Uterus (tissue), 4 donors: ENCODE data around the gene ADGRG4. TPM values are rescaled to one million over a fixed set of nuclear protein-coding genes. Genes with fewer than 3 reads are reported as not detected.
"Not testable (repeated sequence)": the region's sequence is repeated elsewhere in the genome, so short reads cannot be mapped to it uniquely, and the experiment has no call there.

Source experiments
- DNase-seq, 2 donors: peaks; one replicate each; pipeline ENCODE4 v3.0.0-alpha.2; 2019 to 2020
- H3K27ac ChIP-seq, 2 donors: fragments of 200-600 bp; sonication (generic); 1 replicate in 1 of 2; 2 replicates in 1 of 2; pipeline ENCODE4 v1.5.1; 2016 to 2018
- H3K27me3 ChIP-seq, 2 donors: fragments of 200-600 bp; sonication (generic); one replicate each; pipeline ENCODE4 v1.5.1; 2018 to 2019; ENCODE audit warnings: control low read depth in 1 of 2
- H3K36me3 ChIP-seq, 2 donors: fragments of 200-600 bp; sonication (generic); one replicate each; pipeline ENCODE4 v1.5.1; 2019; ENCODE audit warnings: control low read depth in 1 of 2
- H3K4me1 ChIP-seq, 2 donors: fragments of 200-600 bp; sonication (generic); one replicate each; pipeline ENCODE4 v1.5.1; 2018 to 2019; ENCODE audit warnings: control low read depth in 1 of 2
- H3K4me3 ChIP-seq, 2 donors: fragments of 200-600 bp; sonication (generic); 1 replicate in 1 of 2; 2 replicates in 1 of 2; pipeline ENCODE4 v1.5.1; 2018 to 2019; ENCODE audit warnings: mild to moderate bottlenecking in 1 of 2
- H3K9me3 ChIP-seq, 2 donors: fragments of 200-600 bp; sonication (generic); one replicate each; pipeline ENCODE4 v1.5.1; 2019; ENCODE audit warnings: control low read depth in 1 of 2
- CTCF ChIP-seq, 4 experiments: fragments of 200-600 bp in 2 of 4; fragments of 450-650 bp in 2 of 4; sonication (generic) in 2 of 4; IDR thresholded peaks; one replicate each; pipeline ENCODE4 v1.5.1; 2016 to 2019; ENCODE audit warnings: antibody characterized with exemption in 4 of 4, mild to moderate bottlenecking in 2 of 4, moderate library complexity in 1 of 4
- POLR2A ChIP-seq, 2 donors: fragments of 450-650 bp; IDR thresholded peaks; one replicate each; pipeline ENCODE4 v1.6.1; 2016; ENCODE audit warnings: antibody characterized with exemption in 2 of 2, mild to moderate bottlenecking in 1 of 2, moderate library complexity in 1 of 2
- intact Hi-C: fragments of 100-400 bp; cut with DNase I; formaldehyde crosslinking; loops from one replicate; pipeline ENCODE4 v1.15.1; 2023; ENCODE audit warnings: low total_unique reads
- total RNA-seq, 4 donors: library from RNA; depleted of rRNA in 3 of 4; stranded (reverse); fragments of >200 nt in 3 of 4; gene quantifications; one replicate each; pipeline versions ENCODE4 v1.1.0 to v1.2.4, GENCODE V29; 2014 to 2023
- donor health status: DM: yes; HTN: yes; CAD: no.

The ADGRG4 gene
- total RNA-seq, 4 donors from 2014 or later = 2.0 to 4.4 TPM; not detected in 2

DNA sequence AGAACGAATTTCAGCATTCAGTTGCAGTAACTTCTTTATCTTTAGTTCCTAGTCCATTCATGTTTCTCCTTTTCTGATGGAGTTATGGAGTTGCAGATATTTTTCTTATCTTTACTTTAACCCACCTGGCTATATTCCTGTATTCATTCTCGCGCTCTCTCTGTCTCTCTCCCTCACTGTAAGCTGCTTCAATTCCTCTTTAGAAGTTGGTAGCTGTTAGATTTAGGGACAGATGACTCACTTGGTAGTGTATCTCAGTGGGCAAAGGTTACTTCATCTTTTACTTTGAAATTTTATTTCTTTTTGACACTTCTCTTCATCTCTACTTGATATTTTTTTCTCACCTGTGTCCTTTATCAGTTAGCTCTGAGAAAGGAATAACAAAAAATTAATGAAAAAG is 137.4 kb downstream of the ADGRG4 start:
- Histone ChIP-seq H3K9me3 (no peaks in the 10 kb centered on the region), H3K36me3 (no peaks in the 10 kb centered on the region), H3K27ac (no peak overlapping the region), H3K4me1 (no peaks in the 10 kb centered on the region), H3K27me3 (no peaks in the 10 kb centered on the region), H3K4me3 (no peak overlapping the region)
- TF ChIP-seq POLR2A (IDR thresholded peaks at IDR 0.05) (no peak), CTCF (IDR thresholded peaks at IDR 0.05) (no peak)
- no peak for DNase-seq
- intact Hi-C loops = no loop called here

DNA sequence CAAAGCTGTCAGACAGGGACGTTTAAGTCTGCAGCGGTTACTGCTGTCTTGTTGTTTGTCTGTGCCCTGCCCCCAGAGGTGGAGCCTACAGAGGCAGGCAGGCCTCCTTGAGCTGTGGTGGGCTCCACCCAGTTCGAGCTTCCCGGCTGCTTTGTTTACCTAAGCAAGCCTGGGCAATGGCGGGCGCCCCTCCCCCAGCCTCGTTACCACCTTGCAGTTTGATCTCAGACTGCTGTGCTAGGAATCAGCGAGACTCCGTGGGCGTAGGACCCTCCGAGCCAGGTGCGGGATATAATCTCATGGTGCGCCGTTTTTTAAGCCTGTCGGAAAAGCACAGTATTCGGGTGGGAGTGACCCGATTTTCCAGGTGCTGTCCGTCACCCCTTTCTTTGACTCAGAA is 144.9 kb downstream of the ADGRG4 start:
- DNase-seq, H3K9me3 ChIP-seq, intact Hi-C loops, H3K4me1 ChIP-seq, H3K4me3 ChIP-seq, H3K27ac ChIP-seq, H3K27me3 ChIP-seq, H3K36me3 ChIP-seq: not testable (repeated sequence)

GRCh38 chrX:136446208-136446607 is 145.4 kb downstream of the ADGRG4 start:
- no peak overlapping the region for H3K27ac ChIP-seq
- TF ChIP-seq CTCF (IDR thresholded peaks at IDR 0.05) (no peak), POLR2A (IDR thresholded peaks at IDR 0.05) (no peak)
- intact Hi-C loops = no loop called here

GRCh38 chrX:136447308-136447707 is 146.5 kb downstream of the ADGRG4 start:
- no peaks in the 10 kb centered on the region for H3K36me3 ChIP-seq
- H3K4me1 ChIP-seq = no peaks in the 10 kb centered on the region
- intact Hi-C loops = no loop called here
- H3K27ac ChIP-seq = no peak overlapping the region
- TF ChIP-seq POLR2A (IDR thresholded peaks at IDR 0.05) = no peak
- TF ChIP-seq CTCF (IDR thresholded peaks at IDR 0.05) = no peak
- H3K9me3 ChIP-seq = no peaks in the 10 kb centered on the region
- no peak for DNase-seq
- H3K4me3 ChIP-seq = no peak overlapping the region
- no peaks in the 10 kb centered on the region for H3K27me3 ChIP-seq

More at GRCh38 chrX:136446208-136446607, 145.4 kb downstream of the ADGRG4 start:
- H3K36me3 ChIP-seq = no peaks in the 10 kb centered on the region
- no peak overlapping the region for H3K4me3 ChIP-seq
- no peak for DNase-seq
- H3K27me3 ChIP-seq = no peaks in the 10 kb centered on the region
- no peaks in the 10 kb centered on the region for H3K9me3 ChIP-seq
- H3K4me1 ChIP-seq = no peaks in the 10 kb centered on the region

- Histone ChIP-seq H3K27me3 (no peaks in the 10 kb centered on the region), H3K9me3 (no peaks in the 10 kb centered on the region), H3K27ac (no peak overlapping the region), H3K4me3 (no peak overlapping the region), H3K36me3 (no peaks in the 10 kb centered on the region), H3K4me1 (no peaks in the 10 kb centered on the region)
- DNase-seq = no peak
- intact Hi-C loops = no loop called here
- TF ChIP-seq POLR2A (IDR thresholded peaks at IDR 0.05) (no peak), CTCF (IDR thresholded peaks at IDR 0.05) (no peak)
Observed at GRCh38 chrX:136447968-136448367, 147.2 kb downstream of the ADGRG4 start.
